NCI-H2029 (cell line): Measurements from ENCODE around the gene CSAG2.
"Not testable (repeated sequence)": the region's sequence is repeated elsewhere in the genome, so short reads cannot be mapped to it uniquely, and the experiment has no call there.

Experiments used
- DNase-seq: peaks from one replicate; lab custom pipeline; 2025; lab: John Stamatoyannopoulos, UW

CSAG2 gene, protein sequence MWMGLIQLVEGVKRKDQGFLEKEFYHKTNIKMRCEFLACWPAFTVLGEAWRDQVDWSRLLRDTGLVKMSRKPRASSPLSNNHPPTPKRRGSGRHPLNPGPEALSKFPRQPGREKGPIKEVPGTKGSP

DNA sequence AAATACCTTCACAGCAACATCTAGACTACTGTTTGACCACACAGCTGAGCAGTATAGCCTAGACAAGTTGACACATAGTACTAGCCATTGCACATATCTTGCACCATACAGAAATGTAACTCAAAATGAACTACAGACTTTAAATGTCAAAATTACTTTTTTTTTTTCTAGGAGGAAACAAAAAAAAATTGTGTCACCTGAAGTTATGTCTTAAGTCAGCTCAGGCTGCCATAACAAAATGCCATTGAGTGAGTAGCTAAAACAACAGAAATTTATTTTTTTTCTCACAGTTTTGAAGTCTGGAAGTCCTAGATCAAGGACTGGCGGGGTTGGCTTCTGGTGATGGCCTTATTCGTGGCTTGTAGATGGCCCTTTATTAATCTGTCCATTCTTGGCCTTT lies at the start of gene CSAG2:
CSAG2 (minus strand) TSS at position 101 of the 400 bp plus-strand sequence. CDS start 161 bp downstream, outside the sequence.
- DNase-seq: not testable (repeated sequence)

DNA sequence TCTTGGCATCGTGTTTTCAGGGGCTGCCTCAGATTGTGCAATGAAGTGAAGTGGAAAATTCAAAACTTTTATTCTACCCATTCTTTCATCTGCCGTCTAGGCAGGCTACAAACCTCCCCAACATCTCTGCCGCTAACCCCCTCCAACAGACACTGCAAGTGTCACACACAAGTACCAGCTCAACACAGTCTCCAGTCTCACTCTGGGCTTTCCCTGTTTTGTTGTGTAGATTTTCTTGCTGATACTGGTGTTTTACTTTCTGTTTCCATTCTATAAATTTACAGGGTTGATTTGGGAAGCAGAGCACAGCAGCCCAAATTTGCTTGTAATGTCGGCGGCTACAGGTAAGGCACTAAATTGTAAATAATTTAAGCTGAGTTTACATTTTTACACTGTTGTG lies 45.8 kb upstream of the CSAG2 start:
- not testable (repeated sequence) for DNase-seq

DNA sequence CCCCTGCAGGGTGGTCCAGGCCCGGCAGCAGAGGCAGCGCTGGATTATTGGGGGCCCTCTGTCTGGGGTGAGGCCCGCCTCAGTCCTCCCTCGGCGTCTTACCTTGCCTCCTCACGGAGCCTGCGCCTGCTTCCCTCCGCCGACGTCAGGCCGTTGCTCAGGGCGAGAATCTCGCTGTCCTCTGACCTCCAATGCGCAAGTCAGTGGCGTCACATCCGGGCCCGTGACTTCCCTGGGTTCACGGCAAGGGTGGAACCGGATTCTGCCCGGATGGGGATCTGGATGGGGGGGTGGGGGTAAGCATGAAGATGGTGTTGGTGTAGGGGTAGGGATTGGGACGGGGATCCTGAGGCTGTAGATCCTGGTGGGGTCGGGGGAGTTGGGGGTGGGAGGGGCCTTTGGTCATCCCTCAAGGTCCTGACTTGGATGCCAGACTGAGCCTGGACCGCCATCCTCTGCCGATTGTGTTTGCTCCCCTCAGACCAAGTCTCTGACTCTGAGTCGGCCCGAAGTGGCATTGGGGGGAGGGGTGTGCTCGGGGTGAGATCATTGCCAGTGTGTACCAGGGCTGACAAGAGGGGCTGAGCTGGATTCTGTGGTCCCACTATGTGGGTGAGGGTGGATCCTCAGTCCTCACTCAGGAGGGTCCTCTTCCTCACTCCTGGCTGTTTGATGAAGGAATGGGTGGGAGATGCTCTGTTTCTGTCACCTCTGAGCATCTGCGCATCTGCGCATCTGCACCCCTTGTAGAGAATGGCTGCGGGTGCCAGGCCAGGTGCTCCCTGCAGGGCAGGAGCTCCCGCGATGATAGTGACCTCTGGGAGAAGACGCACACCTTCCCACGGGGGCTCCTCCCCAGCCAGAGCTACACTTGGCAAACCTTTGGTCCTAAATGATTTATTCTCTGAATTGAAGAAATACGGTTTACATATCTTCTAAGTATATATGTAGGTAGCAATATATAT lies 44.9 kb upstream of the CSAG2 start, which contains the start of gene MAGEA2:
MAGEA2 (minus strand) TSS at position 157 of the 965 bp plus-strand sequence. CDS start 2,479 bp downstream, outside the sequence.
- DNase-seq: not testable (repeated sequence)

DNA sequence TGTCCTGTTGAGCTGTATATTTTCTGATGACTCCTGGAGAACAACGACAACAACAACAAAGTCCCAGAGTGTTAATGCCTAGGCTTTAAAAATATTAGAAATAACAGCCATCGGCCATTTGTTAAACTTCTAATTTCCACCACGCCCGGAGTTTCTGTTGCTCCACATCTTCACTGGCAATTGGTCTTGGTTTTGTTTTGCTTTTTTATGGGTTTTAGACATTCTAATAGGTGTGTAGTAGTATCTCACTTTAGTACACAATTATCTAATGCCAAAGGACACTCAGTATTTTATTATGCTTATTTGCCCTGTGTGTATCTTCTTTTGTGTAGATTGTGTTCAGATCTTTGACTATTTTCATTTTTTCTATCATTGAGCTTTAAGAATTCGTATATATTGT lies 29.5 kb upstream of the CSAG2 start:
- DNase-seq: no peak

DNA sequence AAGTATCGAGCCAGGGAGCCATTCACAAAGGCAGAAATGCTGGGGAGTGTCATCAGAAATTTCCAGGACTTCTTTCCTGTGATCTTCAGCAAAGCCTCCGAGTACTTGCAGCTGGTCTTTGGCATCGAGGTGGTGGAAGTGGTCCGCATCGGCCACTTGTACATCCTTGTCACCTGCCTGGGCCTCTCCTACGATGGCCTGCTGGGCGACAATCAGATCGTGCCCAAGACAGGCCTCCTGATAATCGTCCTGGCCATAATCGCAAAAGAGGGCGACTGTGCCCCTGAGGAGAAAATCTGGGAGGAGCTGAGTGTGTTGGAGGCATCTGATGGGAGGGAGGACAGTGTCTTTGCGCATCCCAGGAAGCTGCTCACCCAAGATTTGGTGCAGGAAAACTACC lies 27.5 kb upstream of the CSAG2 start:
- not testable (repeated sequence) for DNase-seq

DNA sequence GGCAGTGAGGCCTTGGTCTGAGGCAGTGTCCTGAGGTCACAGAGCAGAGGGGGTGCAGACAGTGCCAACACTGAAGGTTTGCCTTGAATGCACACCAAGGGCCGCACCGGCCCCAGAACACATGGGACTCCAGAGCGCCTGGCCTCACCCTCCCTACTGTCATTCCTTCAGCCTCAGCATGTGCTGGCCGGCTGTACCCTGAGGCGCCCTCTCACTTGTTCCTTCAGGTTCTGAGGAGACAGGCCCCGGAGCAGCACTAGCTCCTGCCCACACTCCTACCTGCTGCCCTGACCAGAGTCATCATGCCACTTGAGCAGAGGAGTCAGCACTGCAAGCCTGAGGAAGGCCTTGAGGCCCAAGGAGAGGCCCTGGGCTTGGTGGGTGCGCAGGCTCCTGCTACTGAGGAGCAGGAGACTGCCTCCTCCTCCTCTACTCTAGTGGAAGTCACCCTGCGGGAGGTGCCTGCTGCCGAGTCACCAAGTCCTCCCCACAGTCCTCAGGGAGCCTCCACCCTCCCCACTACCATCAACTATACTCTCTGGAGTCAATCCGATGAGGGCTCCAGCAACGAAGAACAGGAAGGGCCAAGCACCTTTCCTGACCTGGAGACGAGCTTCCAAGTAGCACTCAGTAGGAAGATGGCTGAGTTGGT lies 26.9 kb upstream of the CSAG2 start:
- DNase-seq: no peak

DNA sequence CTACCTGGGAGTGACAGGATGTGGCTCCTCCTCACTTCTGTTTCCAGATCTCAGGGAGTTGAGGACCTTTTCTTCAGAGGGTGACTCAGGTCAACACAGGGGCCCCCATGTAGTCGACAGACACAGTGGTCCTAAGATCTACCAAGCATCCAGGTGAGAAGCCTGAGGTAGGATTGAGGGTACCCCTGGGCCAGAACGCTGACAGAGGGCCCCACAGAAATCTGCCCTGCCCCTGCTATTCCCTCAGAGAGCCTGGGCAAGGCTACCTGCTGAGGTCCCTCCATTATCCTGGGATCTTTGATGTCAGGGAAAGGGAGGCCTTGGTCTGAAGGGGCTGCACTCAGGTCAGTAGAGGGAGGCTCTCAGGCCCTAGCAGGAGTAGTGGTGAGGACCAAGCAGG lies 26.0 kb upstream of the CSAG2 start:
- no peak for DNase-seq

DNA sequence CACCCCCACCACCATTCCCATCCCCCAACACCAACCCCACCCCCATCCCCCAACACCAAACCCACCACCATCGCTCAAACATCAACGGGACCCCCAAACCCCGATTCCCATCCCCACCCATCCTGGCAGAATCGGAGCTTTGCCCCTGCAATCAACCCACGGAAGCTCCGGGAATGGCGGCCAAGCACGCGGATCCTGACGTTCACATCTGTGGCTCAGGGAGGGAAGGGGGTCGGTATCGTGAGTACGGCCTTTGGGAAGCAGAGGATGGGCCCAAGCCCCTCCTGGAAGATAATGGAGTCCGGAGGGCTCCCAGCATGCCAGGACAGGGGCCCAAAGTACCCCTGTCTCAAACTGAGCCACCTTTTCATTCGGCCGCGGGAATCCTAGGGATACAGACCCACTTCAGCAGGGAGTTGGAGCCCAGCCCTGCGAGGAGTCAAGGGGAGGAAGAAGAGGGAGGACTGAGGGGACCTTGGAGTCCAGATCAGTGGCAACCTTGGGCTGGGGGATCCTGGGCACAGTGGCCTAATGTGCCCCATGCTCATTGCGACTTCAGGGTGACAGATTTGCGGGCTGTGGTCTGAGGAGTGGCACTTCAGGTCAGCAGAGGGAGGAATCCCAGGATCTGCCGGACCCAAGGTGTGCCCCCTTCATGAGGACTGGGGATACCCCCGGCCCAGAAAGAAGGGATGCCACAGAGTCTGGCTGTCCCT lies 25.2 kb upstream of the CSAG2 start:
- DNase-seq: not testable (repeated sequence)

DNA sequence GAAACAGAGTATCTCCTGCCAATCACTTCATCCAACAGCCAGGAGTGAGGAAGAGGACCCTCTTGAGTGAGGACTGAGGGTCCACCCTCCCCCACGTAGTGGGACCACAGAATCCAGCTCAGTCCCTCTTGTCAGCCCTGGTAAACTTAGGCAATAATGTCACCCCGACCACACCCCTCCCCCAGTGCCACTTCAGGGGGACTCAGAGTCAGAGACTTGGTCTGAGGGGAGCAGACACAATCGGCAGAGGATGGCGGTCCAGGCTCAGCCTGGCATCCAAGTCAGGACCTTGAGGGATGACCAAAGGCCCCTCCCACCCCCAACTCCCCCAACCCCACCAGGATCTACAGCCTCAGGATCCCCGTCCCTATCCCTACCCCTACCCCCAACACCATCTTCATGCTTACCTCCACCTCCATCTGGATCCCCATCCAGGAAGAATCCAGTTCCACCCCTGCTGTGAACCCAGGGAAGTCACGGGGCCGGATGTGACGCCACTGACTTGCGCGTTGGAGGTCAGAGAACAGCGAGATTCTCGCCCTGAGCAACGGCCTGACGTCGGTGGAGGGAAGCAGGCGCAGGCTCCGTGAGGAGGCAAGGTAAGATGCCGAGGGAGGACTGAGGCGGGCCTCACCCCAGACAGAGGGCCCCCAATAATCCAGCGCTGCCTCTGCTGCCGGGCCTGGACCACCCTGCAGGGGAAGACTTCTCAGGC lies 24.3 kb upstream of the CSAG2 start, which contains the start of the genes CSAG1 and MAGEA12:
CSAG1 (minus strand) TSS at position 461 of the 715 bp plus-strand sequence. CDS start 1,261 bp downstream, outside the sequence.
MAGEA12 (plus strand) TSS at position 497 of the 715 bp plus-strand sequence. CDS start 2,405 bp downstream, outside the sequence.
- DNase-seq: peak; percentile 73

DNA sequence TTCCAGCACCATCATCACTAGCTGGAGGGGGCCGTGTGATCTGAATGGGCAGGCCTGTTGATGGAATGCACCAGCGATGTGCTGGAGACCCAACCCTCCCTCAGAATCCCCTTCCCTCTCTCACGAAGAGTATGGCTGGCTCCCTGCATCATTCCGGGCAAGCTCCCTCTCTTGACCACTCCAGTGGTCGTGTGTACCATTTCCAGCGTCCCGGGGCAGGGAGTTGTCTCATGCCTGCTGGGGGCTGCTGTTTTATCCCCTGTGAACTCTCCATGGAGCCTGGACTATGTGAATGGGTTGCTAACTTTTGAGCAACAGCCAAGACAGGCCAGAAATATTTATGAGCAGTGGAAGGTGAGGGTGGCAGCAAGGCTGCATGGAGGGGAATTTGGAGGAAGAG lies 16.3 kb upstream of the CSAG2 start:
- no peak for DNase-seq

DNA sequence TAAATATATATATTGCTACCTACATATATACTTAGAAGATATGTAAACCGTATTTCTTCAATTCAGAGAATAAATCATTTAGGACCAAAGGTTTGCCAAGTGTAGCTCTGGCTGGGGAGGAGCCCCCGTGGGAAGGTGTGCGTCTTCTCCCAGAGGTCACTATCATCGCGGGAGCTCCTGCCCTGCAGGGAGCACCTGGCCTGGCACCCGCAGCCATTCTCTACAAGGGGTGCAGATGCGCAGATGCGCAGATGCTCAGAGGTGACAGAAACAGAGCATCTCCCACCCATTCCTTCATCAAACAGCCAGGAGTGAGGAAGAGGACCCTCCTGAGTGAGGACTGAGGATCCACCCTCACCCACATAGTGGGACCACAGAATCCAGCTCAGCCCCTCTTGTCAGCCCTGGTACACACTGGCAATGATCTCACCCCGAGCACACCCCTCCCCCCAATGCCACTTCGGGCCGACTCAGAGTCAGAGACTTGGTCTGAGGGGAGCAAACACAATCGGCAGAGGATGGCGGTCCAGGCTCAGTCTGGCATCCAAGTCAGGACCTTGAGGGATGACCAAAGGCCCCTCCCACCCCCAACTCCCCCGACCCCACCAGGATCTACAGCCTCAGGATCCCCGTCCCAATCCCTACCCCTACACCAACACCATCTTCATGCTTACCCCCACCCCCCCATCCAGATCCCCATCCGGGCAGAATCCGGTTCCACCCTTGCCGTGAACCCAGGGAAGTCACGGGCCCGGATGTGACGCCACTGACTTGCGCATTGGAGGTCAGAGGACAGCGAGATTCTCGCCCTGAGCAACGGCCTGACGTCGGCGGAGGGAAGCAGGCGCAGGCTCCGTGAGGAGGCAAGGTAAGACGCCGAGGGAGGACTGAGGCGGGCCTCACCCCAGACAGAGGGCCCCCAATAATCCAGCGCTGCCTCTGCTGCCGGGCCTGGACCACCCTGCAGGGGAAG lies 5.0 kb upstream of the CSAG2 start, which contains the start of gene MAGEA2B:
MAGEA2B (plus strand) TSS at position 814 of the 973 bp plus-strand sequence. CDS start 2,479 bp downstream, outside the sequence.
- not testable (repeated sequence) for DNase-seq

DNA sequence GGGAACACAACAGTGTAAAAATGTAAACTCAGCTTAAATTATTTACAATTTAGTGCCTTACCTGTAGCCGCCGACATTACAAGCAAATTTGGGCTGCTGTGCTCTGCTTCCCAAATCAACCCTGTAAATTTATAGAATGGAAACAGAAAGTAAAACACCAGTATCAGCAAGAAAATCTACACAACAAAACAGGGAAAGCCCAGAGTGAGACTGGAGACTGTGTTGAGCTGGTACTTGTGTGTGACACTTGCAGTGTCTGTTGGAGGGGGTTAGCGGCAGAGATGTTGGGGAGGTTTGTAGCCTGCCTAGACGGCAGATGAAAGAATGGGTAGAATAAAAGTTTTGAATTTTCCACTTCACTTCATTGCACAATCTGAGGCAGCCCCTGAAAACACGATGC lies 4.1 kb upstream of the CSAG2 start:
- not testable (repeated sequence) for DNase-seq

DNA sequence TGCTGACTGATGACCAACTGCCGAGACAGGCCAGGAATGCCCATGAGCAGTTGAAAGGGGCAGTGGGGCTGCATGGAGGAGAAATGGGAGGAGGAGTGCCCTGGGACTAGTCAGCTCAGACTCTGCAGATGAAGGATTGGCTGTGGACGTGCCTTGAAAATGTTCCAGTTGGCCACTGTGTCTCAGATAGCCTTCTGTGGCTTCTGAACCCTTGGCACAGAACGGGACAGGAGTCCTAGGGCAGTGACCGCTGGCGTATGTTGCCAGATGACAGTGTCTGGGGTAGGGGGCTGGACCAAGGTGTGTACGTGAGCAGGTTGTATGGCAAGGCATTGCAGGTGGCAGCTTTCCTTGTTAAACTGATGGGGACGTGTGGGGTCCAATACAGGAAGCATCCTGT lies 2.6 kb downstream of the CSAG2 start:
- not testable (repeated sequence) for DNase-seq

DNA sequence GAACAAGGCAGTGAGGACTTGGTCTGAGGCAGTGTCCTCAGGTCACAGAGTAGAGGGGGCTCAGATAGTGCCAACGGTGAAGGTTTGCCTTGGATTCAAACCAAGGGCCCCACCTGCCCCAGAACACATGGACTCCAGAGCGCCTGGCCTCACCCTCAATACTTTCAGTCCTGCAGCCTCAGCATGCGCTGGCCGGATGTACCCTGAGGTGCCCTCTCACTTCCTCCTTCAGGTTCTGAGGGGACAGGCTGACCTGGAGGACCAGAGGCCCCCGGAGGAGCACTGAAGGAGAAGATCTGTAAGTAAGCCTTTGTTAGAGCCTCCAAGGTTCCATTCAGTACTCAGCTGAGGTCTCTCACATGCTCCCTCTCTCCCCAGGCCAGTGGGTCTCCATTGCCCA lies 8.7 kb downstream of the CSAG2 start:
- DNase-seq: not testable (repeated sequence)

DNA sequence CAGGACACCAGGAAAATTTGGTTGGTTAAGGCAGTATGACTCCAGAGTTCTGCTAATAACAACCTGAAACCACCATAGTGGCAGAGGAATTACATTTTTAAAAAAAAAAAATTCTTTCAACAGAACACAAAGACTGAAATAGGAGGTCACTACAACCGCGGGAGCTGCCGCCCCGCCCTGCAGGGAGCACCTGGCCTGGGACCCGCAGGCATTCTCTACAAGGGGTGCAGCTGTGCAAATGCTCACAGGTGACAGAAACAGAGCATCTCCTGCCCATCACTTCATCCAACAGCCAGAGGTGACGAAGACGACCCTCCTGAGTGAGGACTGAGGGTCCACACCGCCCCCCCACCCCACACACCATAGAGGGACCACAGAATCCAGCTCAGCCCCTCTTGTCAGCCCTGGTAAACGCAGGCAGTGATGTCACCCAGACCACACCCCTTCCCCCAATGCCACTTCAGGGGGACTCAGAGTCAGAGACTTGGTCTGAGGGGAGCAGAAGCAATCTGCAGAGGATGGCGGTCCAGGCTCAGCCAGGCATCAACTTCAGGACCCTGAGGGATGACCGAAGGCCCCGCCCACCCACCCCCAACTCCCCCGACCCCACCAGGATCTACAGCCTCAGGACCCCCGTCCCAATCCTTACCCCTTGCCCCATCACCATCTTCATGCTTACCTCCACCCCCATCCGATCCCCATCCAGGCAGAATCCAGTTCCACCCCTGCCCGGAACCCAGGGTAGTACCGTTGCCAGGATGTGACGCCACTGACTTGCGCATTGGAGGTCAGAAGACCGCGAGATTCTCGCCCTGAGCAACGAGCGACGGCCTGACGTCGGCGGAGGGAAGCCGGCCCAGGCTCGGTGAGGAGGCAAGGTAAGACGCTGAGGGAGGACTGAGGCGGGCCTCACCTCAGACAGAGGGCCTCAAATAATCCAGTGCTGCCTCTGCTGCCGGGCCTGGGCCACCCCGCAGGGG lies 10.8 kb downstream of the CSAG2 start, which contains the start of gene MAGEA3:
MAGEA3 (plus strand) TSS at position 843 of the 980 bp plus-strand sequence. CDS start 2,039 bp downstream, outside the sequence.
- DNase-seq: not testable (repeated sequence)

DNA sequence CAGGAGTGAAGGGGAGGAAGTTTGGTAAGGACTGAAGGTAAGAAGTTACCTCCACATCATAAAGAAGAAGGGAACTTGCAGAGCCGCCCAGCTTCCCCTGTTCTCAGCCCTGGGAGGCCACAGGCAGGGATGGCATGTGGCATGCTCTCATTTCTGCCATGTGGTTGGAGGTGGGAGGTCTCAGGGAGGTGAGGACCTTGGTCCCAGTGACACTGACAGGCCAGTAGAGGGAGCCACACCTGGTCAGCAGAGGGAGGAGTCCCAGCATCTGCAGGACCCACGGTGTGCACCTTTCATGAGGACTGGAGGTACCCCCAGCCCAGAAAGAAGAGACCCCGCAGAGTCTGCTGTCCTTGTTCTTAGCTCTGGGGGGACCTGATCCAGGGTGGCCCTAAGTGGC lies 28.1 kb downstream of the CSAG2 start:
- DNase-seq: not testable (repeated sequence)

DNA sequence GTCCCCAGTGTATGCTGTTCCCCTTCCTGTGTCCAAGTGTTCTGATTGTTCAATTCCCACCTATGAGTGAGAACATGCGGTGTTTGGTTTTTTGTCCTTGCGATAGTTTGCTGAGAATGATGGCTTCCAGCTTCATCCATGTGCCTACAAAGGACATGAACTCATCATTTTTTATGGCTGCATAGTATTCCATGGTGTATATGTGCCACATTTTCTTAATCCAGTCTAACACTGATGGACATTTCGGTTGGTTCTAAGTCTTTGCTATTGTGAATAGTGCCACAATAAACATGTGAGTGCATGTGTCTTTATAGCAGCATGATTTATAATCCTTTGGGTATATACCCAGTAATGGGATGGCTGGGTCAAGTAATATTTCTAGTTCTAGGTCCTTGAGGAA lies 34.4 kb downstream of the CSAG2 start:
- DNase-seq: not testable (repeated sequence)

DNA sequence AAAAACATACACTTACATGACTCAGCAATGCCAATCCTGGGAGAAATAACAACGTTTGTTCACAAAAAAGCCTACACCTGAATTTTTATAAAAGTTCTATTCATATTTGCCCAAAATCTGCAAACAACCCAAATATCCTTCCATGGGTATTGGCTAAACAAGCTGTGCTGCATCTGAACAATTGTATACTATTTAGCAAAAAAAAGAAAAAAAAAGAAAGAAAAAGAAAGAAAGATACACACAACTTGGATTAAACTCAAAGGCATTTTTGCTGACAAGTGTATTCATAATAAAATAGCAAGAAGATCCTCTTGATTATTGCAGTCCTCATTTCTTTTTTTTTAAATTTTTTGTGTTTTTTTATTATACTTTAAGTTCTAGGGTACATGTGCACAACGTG lies 34.9 kb downstream of the CSAG2 start:
- DNase-seq: no peak
